HG03520 (cell line): ENCODE results near the gene DEDD.

Source experiments
- ATAC-seq: cut with Tn5 transposase; IDR thresholded peaks from one replicate; pipeline ENCODE4 v1.9.1; 2021; ENCODE audit warnings: mild to moderate bottlenecking, moderate library complexity; ENCODE audit not compliant: unreplicated experiment

Gene DEDD

GRCh38 chr1:161077426-161077825, 55.0 kb downstream of the DEDD start:
- no peak for ATAC-seq

GRCh38 chr1:161076410-161076809, 56.1 kb downstream of the DEDD start:
- ATAC-seq, result no peak

- no peak for ATAC-seq
Observed at GRCh38 chr1:161074676-161075368, 57.6 kb downstream of the DEDD start.

- ATAC-seq, result no peak
Observed at GRCh38 chr1:161073474-161074121, 58.9 kb downstream of the DEDD start.

GRCh38 chr1:161072751-161073449, 59.6 kb downstream of the DEDD start:
- no peak for ATAC-seq

GRCh38 chr1:161071886-161072371, 60.5 kb downstream of the DEDD start:
- ATAC-seq, result no peak
